K562 (cell line): ENCODE measurements around the gene NODAL. TPM values are rescaled to one million over a fixed set of nuclear protein-coding genes. Genes with fewer than 3 reads are reported as not detected.
A peak's percentile ranks its signal among the peaks of the same experiment; 100 is the strongest.

ENCODE experiments used
- AFF1 ChIP-seq, 2 experiments: fragments of 450-650 bp; IDR thresholded peaks; 2 replicates each; pipeline ENCODE4 v1.6.1; 2018; ENCODE audit warnings: mild to moderate bottlenecking in 2 of 2, low read depth in 1 of 2; ENCODE audit not compliant: partially characterized antibody in 2 of 2
- ARID3B ChIP-seq: fragments of 250-450 bp; sonication (Bioruptor Pico); IDR thresholded peaks from 2 replicates; pipeline ENCODE4 v1.4.0; 2020; ENCODE audit warnings: borderline replicate concordance
- BCOR ChIP-seq: fragments of 450-650 bp; IDR thresholded peaks from 2 replicates; pipeline ENCODE4 v1.6.1; 2016
- CREM ChIP-seq: IDR thresholded peaks from 2 replicates; pipeline ENCODE4 v1.6.1; 2014; ENCODE audit warnings: antibody characterized with exemption, low read depth
- DMBX1 ChIP-seq: fragments of 250-450 bp; sonication (Bioruptor Pico); IDR thresholded peaks from 2 replicates; pipeline ENCODE4 v1.8.0; 2022; ENCODE audit warnings: inconsistent platforms, mild to moderate bottlenecking, moderate library complexity, borderline replicate concordance
- FOXJ2 ChIP-seq: fragments of 200-800 bp; sonication (Bioruptor generic); IDR thresholded peaks from 2 replicates; pipeline ENCODE4 v1.6.1; 2016; ENCODE audit warnings: missing genetic modification characterization, missing compliant biosample characterization
- HNRNPH1 ChIP-seq: fragments of 200-400 bp; formaldehyde crosslinking; optimal IDR thresholded peaks from 2 replicates; pipeline ENCODE3; 2017; ENCODE audit warnings: low read depth, mild to moderate bottlenecking, low read length, moderate library complexity
- KDM5B ChIP-seq: fragments of 200-600 bp; sonication (generic); IDR thresholded peaks from 2 replicates; pipeline ENCODE4 v1.6.1; 2012; ENCODE audit warnings: low read depth, mild to moderate bottlenecking, moderate library complexity, low read length, control low read depth, inconsistent platforms; ENCODE audit not compliant: insufficient replicate concordance
- NUFIP1 ChIP-seq: fragments of 450-650 bp; IDR thresholded peaks from 2 replicates; pipeline ENCODE4 v1.6.1; 2018; ENCODE audit not compliant: partially characterized antibody
- POLR3G ChIP-seq: IDR thresholded peaks from 2 replicates; pipeline ENCODE4 v1.6.1; 2011; ENCODE audit not compliant: insufficient read length, insufficient replicate concordance; ENCODE audit errors: extremely low read depth
- TCFL5 ChIP-seq: fragments of 250-450 bp; sonication (Bioruptor Pico); conservative IDR thresholded peaks from 2 replicates; pipeline ENCODE4 v1.6.1; 2021; ENCODE audit warnings: mild to moderate bottlenecking, moderate library complexity, matching md5 sums
- TEAD2 ChIP-seq: fragments of 450-650 bp; IDR thresholded peaks from 2 replicates; pipeline ENCODE4 v1.6.1; 2016; ENCODE audit warnings: missing genetic modification characterization, control low read depth, missing compliant biosample characterization
- ZBTB12 ChIP-seq: fragments of 250-450 bp; sonication (Bioruptor Pico); IDR thresholded peaks from 2 replicates; pipeline ENCODE4 v1.4.0; 2020
- ZNF41 ChIP-seq: fragments of 250-450 bp; sonication (Bioruptor Pico); conservative IDR thresholded peaks from 2 replicates; pipeline ENCODE4 v1.4.0; 2020; ENCODE audit warnings: mild to moderate bottlenecking
- ZNF444 ChIP-seq: fragments of 250-450 bp; sonication (Bioruptor Pico); IDR thresholded peaks from 2 replicates; pipeline ENCODE4 v1.4.0; 2020; ENCODE audit warnings: mild to moderate bottlenecking, moderate library complexity
- ZNF639 ChIP-seq, 2 experiments: fragments of 200-800 bp in 1 of 2; sonication (Bioruptor generic) in 1 of 2; sonication (generic) in 1 of 2; formaldehyde crosslinking in 1 of 2; IDR thresholded peaks in 1 of 2; conservative IDR thresholded peaks in 1 of 2; 2 replicates each; pipeline versions ENCODE4 v1.5.0 to v1.6.1; 2016 to 2020; ENCODE audit warnings: missing compliant biosample characterization in 1 of 2, missing genetic modification characterization in 1 of 2, missing genetic modification reagents in 1 of 2
- polyA plus RNA-seq, 8 experiments: library from polyadenylated mRNA; depleted of rRNA in 4 of 8; stranded (reverse) in 5 of 8; unstranded in 3 of 8; fragments of >200 nt; fragmentation: Nextera tagmentation in 2 of 8; fragmentation: Illumina TruSeq in 1 of 8; extraction: Ambion mirVana in 2 of 8; extraction: Trizol in 1 of 8; gene quantifications; 2 replicates each; pipeline versions ENCODE4 v1.2.1 to v1.2.3, GENCODE V29; 2011 to 2014; ENCODE audit warnings: inconsistent platforms in 1 of 8, missing spikeins in 1 of 8
- total RNA-seq, 7 experiments: library from RNA; depleted of rRNA in 6 of 7; stranded (reverse); fragments of >200 nt in 6 of 7; fragmentation: Illumina TruSeq in 2 of 7; extraction: Trizol in 2 of 7; gene quantifications; 2 replicates each; pipeline versions ENCODE4 v1.2.1 to v1.2.3, GENCODE V29; 2011 to 2021; ENCODE audit warnings: low replicate concordance in 1 of 7

NODAL gene
- total and polyA plus RNA-seq, 9 of the 15 experiments (the other 6 are each of a cell fraction or from before 2014, with no cell fraction given), result not detected

- TF ChIP-seq ZNF639 (CRISPR knock-in tag; conservative IDR thresholded peaks at IDR 0.05 in 1 of 2, IDR thresholded peaks at IDR 0.05 in 1 of 2), result no peak
- no peak for TF ChIP-seq ZBTB12
- TF ChIP-seq FOXJ2 (tag), result no peak
- no peak for TF ChIP-seq TEAD2 (tag)
- no peak for TF ChIP-seq CREM
- TF ChIP-seq ZNF41, result no peak
- no peak for TF ChIP-seq ARID3B (CRISPR knock-in tag)
- TF ChIP-seq ZNF444 (CRISPR knock-in tag), result no peak
- no peak for TF ChIP-seq POLR3G
- TF ChIP-seq DMBX1 (CRISPR knock-in tag), result 0 out of 2 replicates have a peak, but pooled peaks have one; percentile 14
- TF ChIP-seq AFF1 (IDR thresholded peaks at IDR 0.05; ENCODE audit: low read depth in 1 of 2, partially characterized antibody in 2 of 2), result peak in 1 of 2 experiments; percentile 62
- TF ChIP-seq BCOR, result no peak
- no peak for TF ChIP-seq TCFL5 (CRISPR knock-in tag)
- peak; percentile 72 for TF ChIP-seq KDM5B
- TF ChIP-seq NUFIP1, result no peak
- TF ChIP-seq HNRNPH1, result no peak
Observed at GRCh38 chr10:70403483-70404035, 37.9 kb downstream of the NODAL start (continued).
